Epithelial cell of esophagus (primary cell): ENCODE data around the gene TAF10.

Experiments used
- DNase-seq: peaks from one replicate; pipeline ENCODE4 v3.0.0; 2010; ENCODE audit warnings: low read depth
- H3K4me3 ChIP-seq: 2 replicates; pipeline ENCODE4 v1.5.1; 2011; ENCODE audit warnings: mild to moderate bottlenecking, low read length, control low read depth
- CTCF ChIP-seq: IDR thresholded peaks from 2 replicates; pipeline ENCODE4 v1.5.1; 2011; ENCODE audit warnings: low read depth, mild to moderate bottlenecking, low read length, control low read depth, inconsistent platforms; ENCODE audit not compliant: insufficient read depth; ENCODE audit errors: missing control alignments

TAF10 gene

GRCh38 chr11:6612213-6613041, at the start of gene TAF10:
TAF10 (minus strand) TSS chr11:6612216; CDS start chr11:6612189, 27 bp downstream.
- DNase-seq, result peak; percentile 98
- H3K4me3 ChIP-seq, result peak within 1 kb of the TSS; percentile 78
- TF ChIP-seq CTCF, result peak; percentile 43

- H3K4me3 ChIP-seq, result no peak overlapping the region
- no peak for DNase-seq
- no peak for TF ChIP-seq CTCF
Observed at GRCh38 chr11:6660712-6661111, 48.7 kb upstream of the TAF10 start.

- no peak overlapping the region for H3K4me3 ChIP-seq
- no peak for DNase-seq
- no peak for TF ChIP-seq CTCF
Observed at GRCh38 chr11:6658647-6659046, 46.6 kb upstream of the TAF10 start.

GRCh38 chr11:6657346-6657745, 45.3 kb upstream of the TAF10 start:
- no peak for DNase-seq
- no peak overlapping the region for H3K4me3 ChIP-seq

GRCh38 chr11:6656936-6657335, 44.9 kb upstream of the TAF10 start:
- no peak overlapping the region for H3K4me3 ChIP-seq
- no peak for TF ChIP-seq CTCF
- DNase-seq, result no peak

More at GRCh38 chr11:6657346-6657745, 45.3 kb upstream of the TAF10 start:
- TF ChIP-seq CTCF, result no peak

- TF ChIP-seq CTCF, result no peak
- DNase-seq, result no peak
- H3K4me3 ChIP-seq, result no peak overlapping the region
Observed at GRCh38 chr11:6656584-6656915, 44.5 kb upstream of the TAF10 start.
